Measurements from ENCODE around the gene IDUA.

- no peak for TF ChIP-seq CTCF (IDR thresholded peaks at IDR 0.05)
- no peak for TF ChIP-seq POLR2A (IDR thresholded peaks at IDR 0.05)
Measured at GRCh38 chr4:950136-951020, 36.5 kb upstream of the IDUA start.
